BJ (cell line): ENCODE results near the gene YIPF4. TPM values are rescaled to one million over a fixed set of nuclear protein-coding genes. Genes with fewer than 3 reads are reported as not detected.

Experiments
- CTCF ChIA-PET: fragments of 350-600 bp; formaldehyde crosslinking; extraction: SDS; loops from one replicate; lab custom pipeline; 2021; ENCODE audit warnings: antibody characterized with exemption, inconsistent platforms; lab: Yijun Ruan, JAX
- POLR2A ChIA-PET: fragments of 300-600 bp; sonication (Branson Sonifier 250); formaldehyde crosslinking; extraction: SDS; loops from one replicate; lab custom pipeline; 2021; ENCODE audit warnings: antibody characterized with exemption; lab: Charles Lee
- DNase-seq: peaks from one replicate; pipeline ENCODE4 v3.0.0-alpha.2; 2011; ENCODE audit warnings: low read depth
- H3K27me3 ChIP-seq: 2 replicates; pipeline ENCODE4 v1.6.0; 2011; ENCODE audit warnings: low read length; ENCODE audit not compliant: control insufficient read depth, insufficient read depth
- H3K36me3 ChIP-seq: 2 replicates; pipeline ENCODE4 v1.5.1; 2011; ENCODE audit warnings: low read length; ENCODE audit not compliant: control insufficient read depth, insufficient read depth
- H3K4me3 ChIP-seq: 2 replicates; pipeline ENCODE4 v1.5.1; 2011; ENCODE audit warnings: low read depth, mild to moderate bottlenecking, control low read depth, low read length
- polyA plus RNA-seq: library from polyadenylated mRNA; depleted of rRNA; stranded (reverse); fragments of >200 nt; gene quantifications from 2 replicates; pipeline ENCODE4 v1.2.3, GENCODE V29; 2011
- TF ChIP-seq, protein P1 (sequence below): IDR thresholded peaks from 2 replicates; pipeline ENCODE4 v1.5.1; 2011; ENCODE audit warnings: low read depth, mild to moderate bottlenecking, control low read depth, inconsistent platforms, low read length, moderate library complexity; ENCODE audit not compliant: insufficient read depth

YIPF4 gene
- polyA plus RNA-seq, 1 experiment = 5.3 TPM

DNA sequence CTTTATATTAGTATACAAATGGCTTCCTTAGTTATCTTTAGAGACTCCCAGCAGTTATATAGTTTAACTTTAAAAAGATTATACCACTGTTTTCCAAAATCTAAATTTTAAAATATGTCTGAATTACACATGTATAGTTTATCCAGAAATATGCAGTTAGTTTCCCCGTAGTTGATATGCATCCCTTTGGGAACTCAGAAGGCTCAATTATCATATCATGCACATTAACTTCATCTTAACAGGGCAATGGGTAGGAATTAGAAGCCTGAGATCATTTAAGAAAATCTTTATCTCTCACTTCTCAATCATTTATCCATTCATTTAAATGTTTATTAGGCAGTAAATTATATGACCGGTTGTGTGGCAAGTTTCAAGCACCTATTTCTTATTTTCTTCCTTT is 40.2 kb upstream of the YIPF4 start:
- no peaks in the 10 kb centered on the region for H3K27me3 ChIP-seq
- TF ChIP-seq, protein P1, sequence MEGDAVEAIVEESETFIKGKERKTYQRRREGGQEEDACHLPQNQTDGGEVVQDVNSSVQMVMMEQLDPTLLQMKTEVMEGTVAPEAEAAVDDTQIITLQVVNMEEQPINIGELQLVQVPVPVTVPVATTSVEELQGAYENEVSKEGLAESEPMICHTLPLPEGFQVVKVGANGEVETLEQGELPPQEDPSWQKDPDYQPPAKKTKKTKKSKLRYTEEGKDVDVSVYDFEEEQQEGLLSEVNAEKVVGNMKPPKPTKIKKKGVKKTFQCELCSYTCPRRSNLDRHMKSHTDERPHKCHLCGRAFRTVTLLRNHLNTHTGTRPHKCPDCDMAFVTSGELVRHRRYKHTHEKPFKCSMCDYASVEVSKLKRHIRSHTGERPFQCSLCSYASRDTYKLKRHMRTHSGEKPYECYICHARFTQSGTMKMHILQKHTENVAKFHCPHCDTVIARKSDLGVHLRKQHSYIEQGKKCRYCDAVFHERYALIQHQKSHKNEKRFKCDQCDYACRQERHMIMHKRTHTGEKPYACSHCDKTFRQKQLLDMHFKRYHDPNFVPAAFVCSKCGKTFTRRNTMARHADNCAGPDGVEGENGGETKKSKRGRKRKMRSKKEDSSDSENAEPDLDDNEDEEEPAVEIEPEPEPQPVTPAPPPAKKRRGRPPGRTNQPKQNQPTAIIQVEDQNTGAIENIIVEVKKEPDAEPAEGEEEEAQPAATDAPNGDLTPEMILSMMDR = no peak
- no peaks in the 10 kb centered on the region for H3K36me3 ChIP-seq
- ChIA-PET CTCF (no interaction called here), POLR2A (no interaction called here)
- no peak overlapping the region for H3K4me3 ChIP-seq
- no peak for DNase-seq

DNA sequence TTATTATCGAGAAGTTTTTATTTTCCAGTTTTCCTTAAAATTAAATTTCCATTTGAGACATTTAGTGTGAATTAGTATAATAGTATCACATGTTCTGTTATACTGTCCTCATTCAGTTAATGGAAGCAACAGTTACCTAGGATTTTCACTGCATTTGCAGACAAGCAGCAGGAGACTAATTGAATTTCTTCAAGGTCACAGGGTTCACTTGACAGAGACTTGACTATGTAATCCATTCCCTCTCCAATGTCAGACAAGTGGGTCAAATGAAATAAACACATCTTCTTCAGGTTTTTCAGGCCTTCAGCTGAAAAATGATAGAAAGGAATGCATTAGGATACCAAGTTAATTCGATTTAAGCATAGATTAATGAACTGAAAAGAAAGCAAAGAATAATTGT is 39.7 kb upstream of the YIPF4 start:
- ChIA-PET POLR2A (no interaction called here), CTCF (interaction anchor here (1.3 kb wide), 1 partner anchor 10 kb away, joined by 3 read pairs; no protein-coding TSS in a partner anchor)
- no peaks in the 10 kb centered on the region for H3K27me3 ChIP-seq
- DNase-seq = no peak
- no peak overlapping the region for H3K4me3 ChIP-seq
- H3K36me3 ChIP-seq = no peaks in the 10 kb centered on the region
- TF ChIP-seq, protein P1 = no peak

DNA sequence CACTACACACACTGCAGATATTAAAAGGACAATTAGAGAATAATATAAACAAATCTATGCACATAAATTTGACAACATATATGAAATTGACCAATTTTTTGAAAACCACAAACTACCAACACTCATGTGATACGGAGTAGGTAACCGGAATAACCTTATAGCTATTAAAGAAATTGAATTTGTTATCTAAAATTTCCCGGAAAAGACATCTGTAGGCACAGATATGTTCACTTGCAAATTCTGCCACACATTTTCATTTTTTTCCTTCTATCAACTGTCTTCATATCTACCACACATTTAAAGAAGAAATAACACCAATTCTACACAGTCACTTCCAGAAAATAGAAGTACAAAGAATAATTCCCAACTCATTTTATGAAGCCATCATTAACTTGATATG is 35.4 kb upstream of the YIPF4 start:
- Histone ChIP-seq H3K36me3 (no peaks in the 10 kb centered on the region), H3K4me3 (no peak overlapping the region), H3K27me3 (no peaks in the 10 kb centered on the region)
- no peak for DNase-seq
- ChIA-PET CTCF (no interaction called here), POLR2A (no interaction called here)
- TF ChIP-seq, protein P1 = no peak

DNA sequence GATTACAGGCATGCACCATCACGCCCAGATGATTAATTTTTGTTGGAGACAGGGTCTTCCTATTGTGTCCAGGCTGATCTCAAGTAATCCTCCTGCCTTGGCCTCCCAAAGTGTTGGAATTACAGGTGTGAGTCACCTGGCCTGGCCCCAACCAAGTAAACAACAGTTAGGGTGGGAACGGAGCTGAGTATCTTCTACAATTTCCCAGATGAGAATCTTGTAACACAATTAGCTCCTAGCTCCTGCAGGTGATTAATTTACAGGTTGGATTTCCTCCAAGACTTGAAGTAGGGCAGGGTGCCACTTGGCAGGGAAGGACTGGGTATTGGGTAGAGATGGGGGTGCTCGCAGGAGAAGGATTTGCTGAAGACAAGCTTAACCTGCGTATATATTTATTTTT is 30.8 kb upstream of the YIPF4 start:
- CTCF ChIA-PET = interaction anchor here (0.7 kb wide), 1 partner anchor 222 kb away, joined by 3 read pairs; no protein-coding TSS in a partner anchor
- H3K36me3 ChIP-seq = no peaks in the 10 kb centered on the region
- POLR2A ChIA-PET = no interaction called here
- no peak overlapping the region for H3K4me3 ChIP-seq
- H3K27me3 ChIP-seq = no peaks in the 10 kb centered on the region
- no peak for DNase-seq
- TF ChIP-seq, protein P1 = no peak

DNA sequence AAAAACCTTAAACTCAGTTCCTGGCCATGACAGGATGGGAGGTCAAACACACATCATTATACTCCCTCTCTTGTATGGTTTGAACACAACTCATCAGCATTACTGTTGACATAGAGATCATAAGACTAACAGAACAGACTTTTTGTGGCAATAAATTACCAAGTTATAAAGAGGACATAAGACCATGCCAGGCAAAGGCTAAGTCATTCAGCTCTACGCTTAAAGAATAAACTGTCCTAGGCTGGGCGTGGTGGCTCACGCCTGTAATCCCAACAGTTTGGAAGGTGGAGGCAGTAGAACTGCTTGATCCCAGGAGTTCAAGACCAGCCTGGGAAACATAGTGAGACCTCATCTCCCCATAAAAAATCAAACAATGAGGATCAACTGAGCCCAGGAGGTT is 29.4 kb upstream of the YIPF4 start:
- Histone ChIP-seq H3K4me3 (no peak overlapping the region), H3K27me3 (no peaks in the 10 kb centered on the region), H3K36me3 (no peaks in the 10 kb centered on the region)
- no peak for DNase-seq
- TF ChIP-seq, protein P1 = no peak
- ChIA-PET POLR2A (no interaction called here), CTCF (interaction anchor here (1.0 to 1.4 kb wide), 2 partner anchors 10 to 12 kb away, joined by 3 read pairs; no protein-coding TSS in a partner anchor)
